ENCODE measurements around the gene CCDC78. TPM values are rescaled to one million over a fixed set of nuclear protein-coding genes. Genes with fewer than 3 reads are reported as not detected.
A peak's percentile ranks its signal among the peaks of the same experiment; 100 is the strongest.
"Not testable (repeated sequence)": the region's sequence is repeated elsewhere in the genome, so short reads cannot be mapped to it uniquely, and the experiment has no call there.

The CCDC78 gene
- total RNA-seq, 1 experiment from 2014 or later, result 3.5 TPM

DNA sequence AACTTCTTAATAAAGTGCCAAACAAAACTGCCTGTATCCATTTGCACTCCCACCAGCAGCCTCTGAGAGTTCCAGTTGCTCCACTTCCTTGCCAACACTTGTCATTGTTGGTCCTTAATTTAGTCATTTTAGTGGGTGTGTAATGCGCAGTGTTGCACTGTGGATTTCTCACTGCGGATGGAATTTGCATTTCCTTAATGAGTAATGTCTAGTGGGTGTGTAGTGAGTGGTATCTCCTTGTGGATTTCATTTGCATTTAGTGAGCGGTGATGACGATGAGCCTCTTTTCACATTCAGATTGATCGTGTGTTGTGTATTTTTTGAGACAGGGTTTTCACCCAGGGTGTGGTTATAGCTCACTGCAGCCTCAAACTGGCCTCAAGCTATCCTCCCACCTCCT lies 30.2 kb upstream of the CCDC78 start:
- POLR2A ChIA-PET, result no interaction called here
- Mint-ChIP-seq H3K36me3 (ENCODE audit: insufficient read depth, unreplicated experiment) (peaks cover 10% of the 10 kb centered on the region), H3K27ac (ENCODE audit: unreplicated experiment) (no peak overlapping the region), H3K4me3 (ENCODE audit: unreplicated experiment) (no peak overlapping the region), H3K27me3 (ENCODE audit: insufficient read depth, unreplicated experiment) (no peaks in the 10 kb centered on the region), H3K9me3 (ENCODE audit: unreplicated experiment) (no peaks in the 10 kb centered on the region), H3K4me1 (ENCODE audit: low read depth, unreplicated experiment) (peaks cover 7% of the 10 kb centered on the region)
- CTCF ChIA-PET, result no interaction called here
- no peaks in the 10 kb centered on the region for H3K27me3 ChIP-seq (replicated peaks; ENCODE audit: control insufficient read depth, insufficient read depth, low read length)
- no peak overlapping the region for H3K4me3 ChIP-seq (ENCODE audit: low read depth, low read length)
- intact Hi-C loops (cut with micrococcal nuclease; ENCODE audit: unreplicated experiment), result no loop called here
- no TSS peak for BruUV-seq (replicated peaks)
- H3K36me3 ChIP-seq (ENCODE audit: control insufficient read depth, insufficient read depth, low read length), result no peaks in the 10 kb centered on the region
- peaks cover 25% of the 10 kb centered on the region for H3K4me1 ChIP-seq
- TF ChIP-seq, protein P1, sequence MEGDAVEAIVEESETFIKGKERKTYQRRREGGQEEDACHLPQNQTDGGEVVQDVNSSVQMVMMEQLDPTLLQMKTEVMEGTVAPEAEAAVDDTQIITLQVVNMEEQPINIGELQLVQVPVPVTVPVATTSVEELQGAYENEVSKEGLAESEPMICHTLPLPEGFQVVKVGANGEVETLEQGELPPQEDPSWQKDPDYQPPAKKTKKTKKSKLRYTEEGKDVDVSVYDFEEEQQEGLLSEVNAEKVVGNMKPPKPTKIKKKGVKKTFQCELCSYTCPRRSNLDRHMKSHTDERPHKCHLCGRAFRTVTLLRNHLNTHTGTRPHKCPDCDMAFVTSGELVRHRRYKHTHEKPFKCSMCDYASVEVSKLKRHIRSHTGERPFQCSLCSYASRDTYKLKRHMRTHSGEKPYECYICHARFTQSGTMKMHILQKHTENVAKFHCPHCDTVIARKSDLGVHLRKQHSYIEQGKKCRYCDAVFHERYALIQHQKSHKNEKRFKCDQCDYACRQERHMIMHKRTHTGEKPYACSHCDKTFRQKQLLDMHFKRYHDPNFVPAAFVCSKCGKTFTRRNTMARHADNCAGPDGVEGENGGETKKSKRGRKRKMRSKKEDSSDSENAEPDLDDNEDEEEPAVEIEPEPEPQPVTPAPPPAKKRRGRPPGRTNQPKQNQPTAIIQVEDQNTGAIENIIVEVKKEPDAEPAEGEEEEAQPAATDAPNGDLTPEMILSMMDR (IDR thresholded peaks at IDR 0.05; ENCODE audit: insufficient read depth in 1 of 2, low read depth in 1 of 2, low read length in 1 of 2, severe bottlenecking in 1 of 2, unreplicated experiment in 1 of 2), result no peak
- no peak for DNase-seq
- H3K9me3 ChIP-seq, result no peaks in the 10 kb centered on the region

DNA sequence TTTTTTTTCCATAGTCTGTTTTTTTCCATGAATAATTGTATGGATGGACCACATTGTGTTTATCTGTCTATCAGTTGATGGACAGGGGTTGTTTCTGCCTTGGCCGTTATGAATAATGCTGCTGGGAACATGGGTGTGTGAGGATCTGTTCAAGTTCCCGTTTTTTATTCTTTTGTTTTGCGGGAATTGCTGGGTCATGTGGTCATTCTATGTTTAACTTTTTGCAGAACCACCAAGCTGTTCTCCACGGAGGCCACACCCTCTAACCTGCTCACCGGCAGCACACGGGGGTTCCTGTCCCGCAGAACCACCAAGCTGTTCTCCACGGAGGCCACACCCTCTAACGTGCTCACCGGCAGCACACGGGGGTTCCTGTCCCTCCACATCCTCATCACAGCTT lies 28.4 kb upstream of the CCDC78 start:
- Histone ChIP-seq H3K36me3 (ENCODE audit: control insufficient read depth, insufficient read depth, low read length) (no peaks in the 10 kb centered on the region), H3K27me3 (replicated peaks; ENCODE audit: control insufficient read depth, insufficient read depth, low read length) (no peaks in the 10 kb centered on the region), H3K9me3 (no peaks in the 10 kb centered on the region), H3K4me3 (ENCODE audit: low read depth, low read length) (no peak overlapping the region), H3K4me1 (peaks cover 10% of the 10 kb centered on the region)
- Mint-ChIP-seq H3K27me3 (ENCODE audit: insufficient read depth, unreplicated experiment) (no peaks in the 10 kb centered on the region), H3K27ac (ENCODE audit: unreplicated experiment) (no peak overlapping the region), H3K9me3 (ENCODE audit: unreplicated experiment) (no peaks in the 10 kb centered on the region), H3K4me3 (ENCODE audit: unreplicated experiment) (no peak overlapping the region), H3K4me1 (ENCODE audit: low read depth, unreplicated experiment) (peaks cover 7% of the 10 kb centered on the region), H3K36me3 (ENCODE audit: insufficient read depth, unreplicated experiment) (peaks cover 10% of the 10 kb centered on the region)
- BruUV-seq (replicated peaks), result no TSS peak
- ChIA-PET POLR2A (no interaction called here), CTCF (no interaction called here)
- DNase-seq, result no peak
- TF ChIP-seq, protein P1 (IDR thresholded peaks at IDR 0.05; ENCODE audit: insufficient read depth in 1 of 2, low read depth in 1 of 2, low read length in 1 of 2, severe bottlenecking in 1 of 2, unreplicated experiment in 1 of 2), result no peak
- intact Hi-C loops (cut with micrococcal nuclease; ENCODE audit: unreplicated experiment), result no loop called here

- H3K4me1 Mint-ChIP-seq (ENCODE audit: low read depth, unreplicated experiment); H3K36me3 ChIP-seq (ENCODE audit: control insufficient read depth, insufficient read depth, low read length); BruUV-seq (replicated peaks); H3K4me1 ChIP-seq; H3K9me3 ChIP-seq; H3K4me3 ChIP-seq (ENCODE audit: low read depth, low read length); H3K4me3 Mint-ChIP-seq (ENCODE audit: unreplicated experiment); H3K27me3 Mint-ChIP-seq (ENCODE audit: insufficient read depth, unreplicated experiment); H3K36me3 Mint-ChIP-seq (ENCODE audit: insufficient read depth, unreplicated experiment); POLR2A ChIA-PET; H3K27ac Mint-ChIP-seq (ENCODE audit: unreplicated experiment); H3K9me3 Mint-ChIP-seq (ENCODE audit: unreplicated experiment); H3K27me3 ChIP-seq (replicated peaks; ENCODE audit: control insufficient read depth, insufficient read depth, low read length); intact Hi-C loops (cut with micrococcal nuclease; ENCODE audit: unreplicated experiment); DNase-seq: not testable (repeated sequence)
- CTCF ChIA-PET, result interaction anchor here (0.7 kb wide), 1 partner anchor 14 kb away, joined by 6 read pairs; the partner anchor contains the start of gene CIAO3
These were observed 27.9 kb upstream of the CCDC78 start for GRCh38 chr16:754121-754607.

DNA sequence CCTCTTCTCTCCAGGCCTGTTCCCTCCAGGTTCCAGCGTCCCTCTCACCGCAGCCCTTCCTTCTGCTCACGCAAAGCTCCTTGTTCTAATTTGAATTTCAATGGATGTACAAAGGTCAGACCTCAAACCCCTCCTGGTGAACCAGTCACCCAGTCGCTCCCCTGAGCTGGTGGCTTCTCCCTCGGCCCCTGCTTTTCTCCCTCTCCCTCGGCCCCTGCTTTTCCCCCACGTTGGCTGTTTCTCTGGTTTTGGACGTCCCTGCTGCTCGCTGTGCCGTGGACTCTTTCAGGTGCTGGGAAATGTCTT lies 25.7 kb upstream of the CCDC78 start:
- Histone ChIP-seq H3K4me1 (peaks cover 6% of the 10 kb centered on the region), H3K4me3 (ENCODE audit: low read depth, low read length) (no peak overlapping the region), H3K27me3 (replicated peaks; ENCODE audit: control insufficient read depth, insufficient read depth, low read length) (no peaks in the 10 kb centered on the region), H3K36me3 (ENCODE audit: control insufficient read depth, insufficient read depth, low read length) (no peaks in the 10 kb centered on the region), H3K9me3 (no peaks in the 10 kb centered on the region)
- Mint-ChIP-seq H3K4me3 (ENCODE audit: unreplicated experiment) (peak overlapping the region; percentile 3), H3K27me3 (ENCODE audit: insufficient read depth, unreplicated experiment) (no peaks in the 10 kb centered on the region), H3K36me3 (ENCODE audit: insufficient read depth, unreplicated experiment) (peaks cover 4% of the 10 kb centered on the region), H3K9me3 (ENCODE audit: unreplicated experiment) (no peaks in the 10 kb centered on the region), H3K27ac (ENCODE audit: unreplicated experiment) (peak overlapping the region; percentile 27), H3K4me1 (ENCODE audit: low read depth, unreplicated experiment) (peaks cover 7% of the 10 kb centered on the region)
- CTCF ChIA-PET, result no interaction called here
- POLR2A ChIA-PET, result interaction anchor here (1.0 kb wide), 1 partner anchor 31 kb away, joined by 3 read pairs; the partner anchor contains the start of gene ANTKMT
- intact Hi-C loops (cut with micrococcal nuclease; ENCODE audit: unreplicated experiment), result no loop called here
- TF ChIP-seq, protein P1 (IDR thresholded peaks at IDR 0.05; ENCODE audit: insufficient read depth in 1 of 2, low read depth in 1 of 2, low read length in 1 of 2, severe bottlenecking in 1 of 2, unreplicated experiment in 1 of 2), result no peak
- DNase-seq, result no peak
- no TSS peak for BruUV-seq (replicated peaks)

All from Caco-2 (cell line).